HK-2 (cell line): ENCODE data around the gene ITGAD.
"Not testable (repeated sequence)": the region's sequence is repeated elsewhere in the genome, so short reads cannot be mapped to it uniquely, and the experiment has no call there.

ENCODE experiments used
- DNase-seq: peaks from one replicate; pipeline ENCODE4 v3.0.0-alpha.2; 2018; ENCODE audit not compliant: unreplicated experiment

ITGAD gene

GRCh38 chr16:31403590-31404352 is 10.6 kb downstream of the ITGAD start:
- DNase-seq: no peak

GRCh38 chr16:31404353-31405064 is 11.4 kb downstream of the ITGAD start:
- DNase-seq: peak; percentile 33

GRCh38 chr16:31407406-31407805 is 14.3 kb downstream of the ITGAD start:
- DNase-seq: no peak

- DNase-seq: peak; percentile 25
These were observed 16.3 kb downstream of the ITGAD start for GRCh38 chr16:31409433-31409832.

- DNase-seq: no peak
These were observed 16.9 kb downstream of the ITGAD start for GRCh38 chr16:31410082-31410481.

- DNase-seq: no peak
These were observed 18.1 kb downstream of the ITGAD start for GRCh38 chr16:31411024-31411844.

- no peak for DNase-seq
These were observed 19.6 kb downstream of the ITGAD start for GRCh38 chr16:31412750-31413149.

- DNase-seq: no peak
These were observed 20.2 kb downstream of the ITGAD start for GRCh38 chr16:31413381-31413780.

GRCh38 chr16:31413943-31414342 is 20.8 kb downstream of the ITGAD start:
- DNase-seq: no peak

- DNase-seq: no peak
These were observed 21.6 kb downstream of the ITGAD start for GRCh38 chr16:31414706-31415105.

GRCh38 chr16:31416371-31416770 is 23.2 kb downstream of the ITGAD start:
- no peak for DNase-seq

- DNase-seq: not testable (repeated sequence)
These were observed 23.9 kb downstream of the ITGAD start for GRCh38 chr16:31417036-31417435.

GRCh38 chr16:31417916-31418315 is 24.8 kb downstream of the ITGAD start:
- DNase-seq: no peak

- no peak for DNase-seq
These were observed 26.9 kb downstream of the ITGAD start for GRCh38 chr16:31420037-31420436.

GRCh38 chr16:31421587-31421986 is 28.5 kb downstream of the ITGAD start:
- no peak for DNase-seq

GRCh38 chr16:31423241-31423640 is 30.1 kb downstream of the ITGAD start:
- no peak for DNase-seq

- no peak for DNase-seq
These were observed 30.7 kb downstream of the ITGAD start for GRCh38 chr16:31423801-31424200.

- peak; percentile 91 for DNase-seq
These were observed 34.5 kb downstream of the ITGAD start for GRCh38 chr16:31427441-31428278.

- no peak for DNase-seq
These were observed 35.1 kb downstream of the ITGAD start, which contains the start of gene COX6A2 for GRCh38 chr16:31428279-31428597. TSS of gene COX6A2 (minus strand) at chr16:31428360. CDS start at chr16:31428325, 35 bp downstream.

GRCh38 chr16:31428638-31429247 is 35.6 kb downstream of the ITGAD start:
- DNase-seq: no peak

GRCh38 chr16:31429314-31429713 is 36.2 kb downstream of the ITGAD start:
- DNase-seq: no peak
